ENCODE data around the gene LCE6A. TPM values are rescaled to one million over a fixed set of nuclear protein-coding genes. Genes with fewer than 3 reads are reported as not detected.
A peak's percentile ranks its signal among the peaks of the same experiment; 100 is the strongest.

Gene LCE6A
- total RNA-seq, 4 donors from 2014 or later = not detected

- TF ChIP-seq CTCF (IDR thresholded peaks at IDR 0.05) (no peak), POLR2A (IDR thresholded peaks at IDR 0.05) (no peak)
- intact Hi-C loops (cut with DNase I; ENCODE audit: low total_unique reads) = no loop called here
Measured at GRCh38 chr1:152861374-152861773, 18.7 kb downstream of the LCE6A start.

GRCh38 chr1:152864443-152864842 is 21.8 kb downstream of the LCE6A start:
- no peaks in the 10 kb centered on the region for H3K36me3 ChIP-seq
- no peak overlapping the region for H3K4me3 ChIP-seq
- H3K9me3 ChIP-seq = no peaks in the 10 kb centered on the region
- intact Hi-C loops (cut with DNase I; ENCODE audit: low total_unique reads) = no loop called here
- no peaks in the 10 kb centered on the region for H3K4me1 ChIP-seq
- no peak for DNase-seq
- no peak overlapping the region for H3K27ac ChIP-seq
- TF ChIP-seq POLR2A (IDR thresholded peaks at IDR 0.05) (no peak), CTCF (IDR thresholded peaks at IDR 0.05) (no peak)
- no peaks in the 10 kb centered on the region for H3K27me3 ChIP-seq

More at GRCh38 chr1:152861374-152861773, 18.7 kb downstream of the LCE6A start:
- Histone ChIP-seq H3K9me3 (no peaks in the 10 kb centered on the region), H3K4me1 (no peaks in the 10 kb centered on the region), H3K4me3 (no peak overlapping the region), H3K27me3 (no peaks in the 10 kb centered on the region), H3K36me3 (no peaks in the 10 kb centered on the region), H3K27ac (no peak overlapping the region)
- no peak for DNase-seq

- Histone ChIP-seq H3K27ac (no peak overlapping the region), H3K4me1 (no peaks in the 10 kb centered on the region), H3K27me3 (no peaks in the 10 kb centered on the region), H3K36me3 (no peaks in the 10 kb centered on the region), H3K4me3 (no peak overlapping the region), H3K9me3 (no peaks in the 10 kb centered on the region)
- intact Hi-C loops (cut with DNase I; ENCODE audit: low total_unique reads) = no loop called here
- TF ChIP-seq CTCF (IDR thresholded peaks at IDR 0.05) = no peak
- no peak for TF ChIP-seq POLR2A (IDR thresholded peaks at IDR 0.05)
- DNase-seq = no peak
Measured at GRCh38 chr1:152866321-152866720, 23.7 kb downstream of the LCE6A start.

GRCh38 chr1:152869808-152870419 is 27.3 kb downstream of the LCE6A start:
- peak in 1 of 2 donors; percentile 17 for DNase-seq
- no peaks in the 10 kb centered on the region for H3K4me1 ChIP-seq
- no peaks in the 10 kb centered on the region for H3K27me3 ChIP-seq
- H3K36me3 ChIP-seq = no peaks in the 10 kb centered on the region
- intact Hi-C loops (cut with DNase I; ENCODE audit: low total_unique reads) = no loop called here
- no peak overlapping the region for H3K4me3 ChIP-seq
- TF ChIP-seq POLR2A (IDR thresholded peaks at IDR 0.05) (no peak), CTCF (IDR thresholded peaks at IDR 0.05) (peak; percentile 13 to 33 (median 26))
- H3K27ac ChIP-seq = no peak overlapping the region
- H3K9me3 ChIP-seq = no peaks in the 10 kb centered on the region

- no peak overlapping the region for H3K27ac ChIP-seq
- no peaks in the 10 kb centered on the region for H3K27me3 ChIP-seq
- H3K9me3 ChIP-seq = no peaks in the 10 kb centered on the region
- no peak for DNase-seq
- H3K36me3 ChIP-seq = no peaks in the 10 kb centered on the region
- TF ChIP-seq POLR2A (IDR thresholded peaks at IDR 0.05) (no peak), CTCF (IDR thresholded peaks at IDR 0.05) (no peak)
- intact Hi-C loops (cut with DNase I; ENCODE audit: low total_unique reads) = no loop called here
- H3K4me1 ChIP-seq = no peaks in the 10 kb centered on the region
- no peak overlapping the region for H3K4me3 ChIP-seq
Measured at GRCh38 chr1:152870831-152871730, 28.4 kb downstream of the LCE6A start.

All from uterus (tissue), 4 donors.